Omental fat pad (tissue), 4 donors: ENCODE measurements around the gene PNKD. TPM values are rescaled to one million over a fixed set of nuclear protein-coding genes. Genes with fewer than 3 reads are reported as not detected.
A peak's percentile ranks its signal among the peaks of the same experiment; 100 is the strongest.

Experiments used
- ATAC-seq: fragments of 150-250 bp; one replicate; pipeline ENCODE4 v1.9.1; 2016; ENCODE audit warnings: mild to moderate bottlenecking, moderate library complexity; ENCODE audit not compliant: low FRiP score
- DNase-seq: peaks from one replicate; pipeline ENCODE4 v3.0.0-alpha.2; 2019; ENCODE audit warnings: low spot score
- total RNA-seq, 4 donors: library from RNA; depleted of rRNA; stranded (reverse); fragments of >200 nt; gene quantifications; one replicate each; pipeline ENCODE4 v1.1.0, GENCODE V29; 2016
- TF ChIP-seq, protein P1 (sequence below), 3 donors: fragments of 450-650 bp; IDR thresholded peaks; one replicate each; pipeline ENCODE4 v1.5.1; 2016 to 2017; ENCODE audit warnings: antibody characterized with exemption in 3 of 3, mild to moderate bottlenecking in 3 of 3, moderate library complexity in 2 of 3

PNKD gene
- total RNA-seq, 4 donors from 2014 or later = 25.5 to 38.0 (median 31.3) TPM

DNA sequence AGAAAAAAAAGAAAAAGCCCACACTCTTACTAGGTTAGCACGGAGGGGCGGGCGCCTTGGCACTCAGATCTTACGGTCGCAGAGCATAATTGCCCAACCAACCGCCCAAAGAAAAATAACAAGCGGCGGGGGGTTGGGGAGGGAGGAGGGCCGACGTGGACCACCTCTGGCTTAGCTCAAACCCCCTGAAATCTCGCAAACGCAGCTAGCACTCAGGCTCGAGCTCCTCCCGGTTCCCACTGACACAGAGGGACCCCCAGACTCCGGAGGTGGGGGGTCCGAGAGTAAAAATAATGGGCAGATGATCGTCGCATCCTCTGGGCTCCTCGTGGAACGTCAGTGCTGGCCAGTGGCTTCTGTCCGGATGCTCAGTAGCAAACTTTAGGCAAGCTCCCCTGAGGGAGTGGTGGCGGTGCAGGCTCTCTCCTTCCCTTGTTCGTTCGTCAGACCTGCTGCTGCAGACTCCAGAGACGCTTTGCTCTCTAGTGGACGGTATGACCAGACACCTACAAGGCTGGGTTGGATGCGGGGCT is 98.4 kb downstream of the PNKD start:
- DNase-seq (no peak), ATAC-seq (peak; percentile 51)
- TF ChIP-seq, protein P1, sequence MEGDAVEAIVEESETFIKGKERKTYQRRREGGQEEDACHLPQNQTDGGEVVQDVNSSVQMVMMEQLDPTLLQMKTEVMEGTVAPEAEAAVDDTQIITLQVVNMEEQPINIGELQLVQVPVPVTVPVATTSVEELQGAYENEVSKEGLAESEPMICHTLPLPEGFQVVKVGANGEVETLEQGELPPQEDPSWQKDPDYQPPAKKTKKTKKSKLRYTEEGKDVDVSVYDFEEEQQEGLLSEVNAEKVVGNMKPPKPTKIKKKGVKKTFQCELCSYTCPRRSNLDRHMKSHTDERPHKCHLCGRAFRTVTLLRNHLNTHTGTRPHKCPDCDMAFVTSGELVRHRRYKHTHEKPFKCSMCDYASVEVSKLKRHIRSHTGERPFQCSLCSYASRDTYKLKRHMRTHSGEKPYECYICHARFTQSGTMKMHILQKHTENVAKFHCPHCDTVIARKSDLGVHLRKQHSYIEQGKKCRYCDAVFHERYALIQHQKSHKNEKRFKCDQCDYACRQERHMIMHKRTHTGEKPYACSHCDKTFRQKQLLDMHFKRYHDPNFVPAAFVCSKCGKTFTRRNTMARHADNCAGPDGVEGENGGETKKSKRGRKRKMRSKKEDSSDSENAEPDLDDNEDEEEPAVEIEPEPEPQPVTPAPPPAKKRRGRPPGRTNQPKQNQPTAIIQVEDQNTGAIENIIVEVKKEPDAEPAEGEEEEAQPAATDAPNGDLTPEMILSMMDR (IDR thresholded peaks at IDR 0.05) = no peak

DNA sequence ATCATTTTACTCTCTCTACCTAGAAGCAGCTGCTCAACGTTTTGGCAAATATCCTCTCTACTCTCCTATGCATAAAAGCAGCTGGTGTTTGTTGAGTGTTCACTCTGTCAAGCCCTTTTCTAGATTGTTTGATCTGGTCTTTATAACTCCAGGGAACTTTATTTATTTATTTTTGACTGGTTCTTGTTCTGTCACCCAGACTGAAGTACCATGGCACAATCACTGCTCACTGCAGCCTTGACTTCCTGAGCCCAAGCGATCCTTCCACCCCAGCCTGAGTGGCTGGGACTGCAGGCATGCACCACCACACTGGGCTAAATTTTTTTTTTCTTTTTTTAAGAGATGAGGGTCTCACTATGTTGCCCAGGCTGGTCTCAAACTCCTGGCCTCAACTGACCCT is 99.0 kb downstream of the PNKD start:
- TF ChIP-seq, protein P1 (IDR thresholded peaks at IDR 0.05) = no peak
- no peak for DNase-seq
- ATAC-seq = no peak

DNA sequence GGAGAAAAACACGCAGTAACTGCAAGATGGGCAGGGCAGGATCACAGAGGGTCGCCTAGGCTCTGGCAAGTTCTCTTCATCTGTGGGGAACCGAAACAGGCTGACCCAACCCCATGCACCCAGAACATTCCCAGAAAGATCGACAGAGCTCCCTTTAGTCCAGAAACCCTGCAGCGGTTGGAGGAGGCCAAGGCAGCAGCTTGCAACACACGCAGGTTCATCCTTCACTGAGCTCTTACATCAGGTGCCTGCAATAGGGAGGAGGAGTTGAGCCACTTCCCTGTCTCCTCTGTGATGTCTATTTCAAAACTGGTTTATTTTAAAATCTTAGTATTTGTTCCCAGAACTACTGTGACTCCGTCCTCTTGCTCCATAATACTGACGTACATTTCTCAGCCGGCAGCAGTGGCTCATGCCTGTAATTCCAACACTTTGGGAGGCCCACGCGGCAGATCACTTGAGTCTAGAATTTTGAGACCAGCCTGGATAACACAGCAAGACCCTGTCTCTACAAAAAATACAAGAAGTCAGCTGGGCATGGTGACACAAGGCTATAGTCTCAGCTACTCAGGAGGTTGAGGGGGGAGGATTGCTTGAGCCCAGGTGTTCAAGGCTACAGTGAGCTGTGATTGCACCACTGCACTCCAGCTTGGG is 100.2 kb downstream of the PNKD start:
- DNase-seq (no peak), ATAC-seq (peak; percentile 49)
- TF ChIP-seq, protein P1 (IDR thresholded peaks at IDR 0.05) = no peak

DNA sequence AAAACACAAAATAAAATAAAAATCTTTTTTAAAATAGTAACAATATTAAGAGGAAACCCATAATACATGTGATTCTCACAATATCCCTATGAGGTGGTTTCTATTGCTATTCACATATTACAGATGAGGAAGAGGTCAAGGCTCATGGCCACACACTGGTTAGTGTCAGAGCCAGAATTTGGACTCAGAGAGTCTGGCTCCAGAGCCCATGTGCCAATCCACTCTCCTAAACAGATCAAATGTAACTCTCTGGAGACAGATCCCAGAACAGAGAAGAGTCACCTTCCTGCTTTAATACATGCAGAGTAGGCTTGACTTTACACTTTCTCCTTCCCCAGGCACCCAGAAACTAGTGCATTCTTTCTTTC is 101.6 kb downstream of the PNKD start:
- DNase-seq = no peak
- ATAC-seq = no peak
- TF ChIP-seq, protein P1 (IDR thresholded peaks at IDR 0.05) = no peak

DNA sequence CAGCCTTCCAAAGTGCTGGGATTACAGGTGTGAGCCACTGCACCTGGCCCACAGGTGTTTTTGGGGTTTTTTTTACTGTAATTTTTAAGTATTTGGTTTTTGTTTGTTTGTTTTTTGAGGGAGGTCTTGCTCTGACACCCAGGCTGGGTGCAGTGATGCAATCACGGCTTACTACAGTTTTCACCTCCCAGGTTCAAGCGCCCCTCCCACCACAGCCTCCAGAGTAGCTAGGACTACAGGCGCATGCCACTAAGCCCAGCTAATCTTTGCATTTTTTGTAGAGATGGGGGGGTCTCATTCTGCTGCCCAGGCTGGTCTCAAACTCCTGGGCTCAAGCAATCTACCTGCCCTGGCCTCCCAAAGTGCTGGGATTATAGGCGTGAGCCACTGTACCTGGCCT is 104.5 kb downstream of the PNKD start:
- no peak for ATAC-seq
- no peak for DNase-seq
- TF ChIP-seq, protein P1 (IDR thresholded peaks at IDR 0.05) = no peak

DNA sequence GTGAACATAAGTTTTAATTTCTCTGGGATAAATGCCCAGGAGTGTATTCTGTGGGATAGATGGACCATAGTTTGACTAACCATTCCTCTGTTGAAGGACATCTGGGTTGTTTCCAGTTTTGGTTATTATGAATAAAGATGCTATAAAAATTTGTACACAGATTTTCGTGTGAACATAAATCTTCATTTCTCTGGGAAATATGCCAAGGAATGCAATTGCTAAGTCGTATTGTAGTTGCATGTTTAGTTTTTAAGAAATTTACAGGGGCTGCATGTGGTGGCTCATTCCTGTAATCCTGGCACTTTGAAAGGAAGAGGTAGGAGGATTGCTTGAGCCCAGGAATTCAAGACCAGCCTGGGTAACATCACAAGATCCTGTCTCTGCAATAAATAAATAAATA is 104.9 kb downstream of the PNKD start:
- DNase-seq = no peak
- peak; percentile 21 for ATAC-seq
- TF ChIP-seq, protein P1 (IDR thresholded peaks at IDR 0.05) = no peak

DNA sequence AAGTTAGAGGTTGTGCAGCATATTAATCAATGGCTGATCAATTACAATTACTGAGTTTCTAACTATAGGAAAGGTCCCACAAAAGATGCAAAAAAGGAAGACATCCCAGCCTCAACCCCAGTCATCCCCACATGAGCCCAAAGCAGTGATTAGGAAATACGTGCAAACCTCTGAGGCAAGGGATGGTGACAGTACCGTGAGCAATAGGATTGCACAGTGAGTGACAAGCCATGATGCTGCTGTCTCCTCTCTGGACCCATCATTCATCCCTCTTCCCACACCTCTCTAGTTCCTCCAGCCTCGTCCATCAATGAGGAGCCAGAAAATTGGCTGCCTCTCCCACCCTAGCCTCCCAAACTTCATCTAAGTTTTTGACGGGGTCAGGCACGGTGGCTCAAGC is 107.7 kb downstream of the PNKD start:
- ATAC-seq (peak; percentile 37), DNase-seq (no peak)
- TF ChIP-seq, protein P1 (IDR thresholded peaks at IDR 0.05) = no peak
